Type B pancreatic cell (in vitro differentiated cells): ENCODE results near the gene HOXB5. TPM values are rescaled to one million over a fixed set of nuclear protein-coding genes. Genes with fewer than 3 reads are reported as not detected.

Source experiments
- DNase-seq: peaks from one replicate; pipeline ENCODE4 v3.0.0; 2021; ENCODE audit warnings: mixed read lengths; ENCODE audit not compliant: unreplicated experiment; ENCODE audit errors: extremely low spot score
- H3K27ac Mint-ChIP-seq: 2 replicates; pipeline ENCODE4 v1.8.0; 2021; ENCODE audit warnings: mild to moderate bottlenecking, mixed read lengths
- H3K27me3 Mint-ChIP-seq: 2 replicates; pipeline ENCODE4 v1.8.0; 2021; ENCODE audit warnings: mixed read lengths
- H3K36me3 Mint-ChIP-seq: 2 replicates; pipeline ENCODE4 v1.8.0; 2021; ENCODE audit warnings: mixed read lengths
- H3K4me1 Mint-ChIP-seq: one replicate; pipeline ENCODE4 v1.8.0; 2021; ENCODE audit warnings: mixed read lengths; ENCODE audit not compliant: unreplicated experiment
- H3K4me3 Mint-ChIP-seq: 2 replicates; pipeline ENCODE4 v1.8.0; 2021; ENCODE audit warnings: mild to moderate bottlenecking, mixed read lengths
- H3K9me3 Mint-ChIP-seq: 2 replicates; pipeline ENCODE4 v1.8.0; 2021; ENCODE audit warnings: mixed read lengths
- total RNA-seq: library from RNA; stranded (reverse); gene quantifications from 2 replicates; pipeline ENCODE4 v1.2.1, GENCODE V29; 2021; ENCODE audit warnings: low replicate concordance
- TF ChIP-seq, protein P1 (sequence below): fragments of 200-600 bp; sonication (generic); conservative IDR thresholded peaks from 2 replicates; pipeline ENCODE4 v1.5.0; 2021; ENCODE audit warnings: antibody characterized with exemption, mild to moderate bottlenecking

Gene HOXB5
- total RNA-seq, 1 donor from 2014 or later: 20.8 TPM

DNA sequence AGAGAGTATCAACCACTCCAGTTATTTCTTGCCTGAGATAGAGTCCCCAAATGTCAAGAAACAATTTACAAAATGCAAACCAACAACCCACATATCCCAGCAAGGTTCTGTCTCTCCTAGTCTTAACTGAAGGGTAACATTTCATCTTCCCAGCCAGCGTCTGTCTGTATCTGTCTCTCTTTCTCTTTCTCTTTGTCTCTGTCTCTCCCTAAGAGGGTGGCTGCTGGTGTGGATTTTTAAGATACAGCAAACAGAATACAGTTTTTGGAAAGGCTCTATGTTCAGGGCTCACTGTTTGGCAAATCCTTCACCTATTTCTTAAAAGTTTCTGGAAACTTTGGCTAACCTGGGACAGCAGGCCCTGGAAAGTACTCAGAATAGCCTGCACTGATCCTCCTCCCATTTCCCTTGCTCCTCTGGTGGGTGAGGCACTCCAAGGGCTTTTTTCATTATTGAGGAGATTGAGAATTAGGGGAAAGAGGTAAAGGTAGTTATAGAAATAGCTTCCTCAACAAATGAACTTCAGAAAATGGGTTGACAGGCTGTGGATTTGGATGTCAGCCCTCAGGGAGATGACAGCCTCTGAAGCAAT, 21.7 kb downstream of the HOXB5 start:
- H3K4me1 Mint-ChIP-seq: peaks cover 43% of the 10 kb centered on the region
- H3K27me3 Mint-ChIP-seq: peaks cover 54% of the 10 kb centered on the region
- H3K36me3 Mint-ChIP-seq: peaks cover 18% of the 10 kb centered on the region
- no peak for DNase-seq
- no peak overlapping the region for H3K4me3 Mint-ChIP-seq
- H3K27ac Mint-ChIP-seq: no peak overlapping the region
- H3K9me3 Mint-ChIP-seq: no peaks in the 10 kb centered on the region
- TF ChIP-seq, protein P1, sequence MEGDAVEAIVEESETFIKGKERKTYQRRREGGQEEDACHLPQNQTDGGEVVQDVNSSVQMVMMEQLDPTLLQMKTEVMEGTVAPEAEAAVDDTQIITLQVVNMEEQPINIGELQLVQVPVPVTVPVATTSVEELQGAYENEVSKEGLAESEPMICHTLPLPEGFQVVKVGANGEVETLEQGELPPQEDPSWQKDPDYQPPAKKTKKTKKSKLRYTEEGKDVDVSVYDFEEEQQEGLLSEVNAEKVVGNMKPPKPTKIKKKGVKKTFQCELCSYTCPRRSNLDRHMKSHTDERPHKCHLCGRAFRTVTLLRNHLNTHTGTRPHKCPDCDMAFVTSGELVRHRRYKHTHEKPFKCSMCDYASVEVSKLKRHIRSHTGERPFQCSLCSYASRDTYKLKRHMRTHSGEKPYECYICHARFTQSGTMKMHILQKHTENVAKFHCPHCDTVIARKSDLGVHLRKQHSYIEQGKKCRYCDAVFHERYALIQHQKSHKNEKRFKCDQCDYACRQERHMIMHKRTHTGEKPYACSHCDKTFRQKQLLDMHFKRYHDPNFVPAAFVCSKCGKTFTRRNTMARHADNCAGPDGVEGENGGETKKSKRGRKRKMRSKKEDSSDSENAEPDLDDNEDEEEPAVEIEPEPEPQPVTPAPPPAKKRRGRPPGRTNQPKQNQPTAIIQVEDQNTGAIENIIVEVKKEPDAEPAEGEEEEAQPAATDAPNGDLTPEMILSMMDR: no peak

- TF ChIP-seq, protein P1: no peak
- Mint-ChIP-seq H3K4me1 (peaks cover 43% of the 10 kb centered on the region), H3K27me3 (peaks cover 52% of the 10 kb centered on the region), H3K36me3 (peaks cover 18% of the 10 kb centered on the region), H3K4me3 (no peak overlapping the region), H3K9me3 (no peaks in the 10 kb centered on the region), H3K27ac (no peak overlapping the region)
- no peak for DNase-seq
These were observed 22.4 kb downstream of the HOXB5 start for GRCh38 chr17:48571024-48571818.

DNA sequence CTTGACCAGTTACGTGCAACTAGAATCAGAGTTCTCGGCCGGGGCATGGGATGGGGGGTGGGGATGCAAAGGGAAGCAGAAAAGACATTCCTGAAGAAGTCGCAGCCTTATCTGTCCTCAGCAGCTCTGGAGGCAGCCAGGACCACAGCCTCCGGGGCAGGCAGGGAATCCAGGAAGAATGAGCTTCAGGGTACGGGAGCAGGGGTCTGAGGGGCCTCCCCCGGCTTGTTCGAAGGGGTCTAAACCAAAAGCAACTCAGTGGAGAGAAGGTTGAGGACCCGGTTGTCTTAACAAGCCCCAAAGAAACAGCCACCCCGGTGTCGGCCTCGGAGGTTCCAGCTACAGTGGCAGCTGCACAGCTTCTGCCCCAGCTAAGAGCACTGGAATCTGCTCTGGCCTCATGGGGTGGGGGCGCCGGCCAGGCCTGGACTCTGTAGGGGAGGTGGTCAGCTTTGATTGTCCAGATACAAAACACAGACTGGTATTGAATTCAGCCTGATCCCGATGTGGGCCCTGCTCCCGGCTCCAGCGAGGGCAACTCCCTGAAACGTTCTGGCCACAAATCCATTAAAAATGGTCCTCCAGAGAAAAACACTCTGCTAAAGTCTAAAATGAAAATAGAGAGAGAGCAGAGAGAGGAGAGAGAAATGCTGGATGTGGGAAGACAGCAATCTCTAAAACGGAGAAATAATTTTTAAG, 23.1 kb downstream of the HOXB5 start:
- Mint-ChIP-seq H3K27ac (no peak overlapping the region), H3K4me3 (no peak overlapping the region), H3K4me1 (peaks cover 43% of the 10 kb centered on the region), H3K36me3 (peaks cover 18% of the 10 kb centered on the region), H3K9me3 (no peaks in the 10 kb centered on the region), H3K27me3 (peaks cover 49% of the 10 kb centered on the region)
- TF ChIP-seq, protein P1: no peak
- DNase-seq: no peak

- Mint-ChIP-seq H3K4me3 (no peak overlapping the region), H3K4me1 (peaks cover 39% of the 10 kb centered on the region), H3K9me3 (no peaks in the 10 kb centered on the region)
These were observed 23.8 kb downstream of the HOXB5 start for GRCh38 chr17:48569674-48570324.

GRCh38 chr17:48569240-48569582, 24.4 kb downstream of the HOXB5 start:
- no peak overlapping the region for H3K27ac Mint-ChIP-seq
- no peak for DNase-seq
- no peaks in the 10 kb centered on the region for H3K9me3 Mint-ChIP-seq
- peaks cover 37% of the 10 kb centered on the region for H3K4me1 Mint-ChIP-seq
- peaks cover 18% of the 10 kb centered on the region for H3K36me3 Mint-ChIP-seq
- TF ChIP-seq, protein P1: no peak
- peaks cover 42% of the 10 kb centered on the region for H3K27me3 Mint-ChIP-seq
- H3K4me3 Mint-ChIP-seq: no peak overlapping the region

More at GRCh38 chr17:48569674-48570324, 23.8 kb downstream of the HOXB5 start:
- peaks cover 18% of the 10 kb centered on the region for H3K36me3 Mint-ChIP-seq
- TF ChIP-seq, protein P1: peak; percentile 49
- peaks cover 45% of the 10 kb centered on the region for H3K27me3 Mint-ChIP-seq
- H3K27ac Mint-ChIP-seq: no peak overlapping the region
- DNase-seq: no peak
